GM12801 (cell line): ENCODE data around the gene USP48.

ENCODE experiments used
- TF ChIP-seq, protein P1 (sequence below): IDR thresholded peaks from one replicate; pipeline ENCODE4 v1.5.1; 2011; ENCODE audit warnings: control low read depth; ENCODE audit not compliant: insufficient read length; ENCODE audit errors: extremely low read depth

The USP48 gene

DNA sequence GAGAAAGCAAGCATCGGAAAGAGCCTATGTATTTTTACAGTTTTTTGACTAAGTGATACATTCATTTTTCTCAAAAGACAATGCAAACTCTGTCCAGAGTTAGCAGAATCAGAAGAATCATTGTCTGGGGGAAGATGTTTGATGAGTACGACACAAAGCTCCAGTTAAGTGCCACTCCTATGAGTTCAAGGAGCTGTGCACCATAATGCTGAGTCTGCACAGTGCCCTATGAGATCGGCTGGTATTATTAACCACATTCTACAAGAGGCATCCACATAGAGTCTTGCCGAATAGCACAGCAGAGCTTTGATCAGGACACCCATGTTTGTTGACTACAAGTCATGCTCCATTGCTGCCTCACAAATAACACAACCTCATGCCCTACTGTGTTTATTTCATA is 58.9 kb downstream of the USP48 start:
- TF ChIP-seq, protein P1, sequence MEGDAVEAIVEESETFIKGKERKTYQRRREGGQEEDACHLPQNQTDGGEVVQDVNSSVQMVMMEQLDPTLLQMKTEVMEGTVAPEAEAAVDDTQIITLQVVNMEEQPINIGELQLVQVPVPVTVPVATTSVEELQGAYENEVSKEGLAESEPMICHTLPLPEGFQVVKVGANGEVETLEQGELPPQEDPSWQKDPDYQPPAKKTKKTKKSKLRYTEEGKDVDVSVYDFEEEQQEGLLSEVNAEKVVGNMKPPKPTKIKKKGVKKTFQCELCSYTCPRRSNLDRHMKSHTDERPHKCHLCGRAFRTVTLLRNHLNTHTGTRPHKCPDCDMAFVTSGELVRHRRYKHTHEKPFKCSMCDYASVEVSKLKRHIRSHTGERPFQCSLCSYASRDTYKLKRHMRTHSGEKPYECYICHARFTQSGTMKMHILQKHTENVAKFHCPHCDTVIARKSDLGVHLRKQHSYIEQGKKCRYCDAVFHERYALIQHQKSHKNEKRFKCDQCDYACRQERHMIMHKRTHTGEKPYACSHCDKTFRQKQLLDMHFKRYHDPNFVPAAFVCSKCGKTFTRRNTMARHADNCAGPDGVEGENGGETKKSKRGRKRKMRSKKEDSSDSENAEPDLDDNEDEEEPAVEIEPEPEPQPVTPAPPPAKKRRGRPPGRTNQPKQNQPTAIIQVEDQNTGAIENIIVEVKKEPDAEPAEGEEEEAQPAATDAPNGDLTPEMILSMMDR = no peak

DNA sequence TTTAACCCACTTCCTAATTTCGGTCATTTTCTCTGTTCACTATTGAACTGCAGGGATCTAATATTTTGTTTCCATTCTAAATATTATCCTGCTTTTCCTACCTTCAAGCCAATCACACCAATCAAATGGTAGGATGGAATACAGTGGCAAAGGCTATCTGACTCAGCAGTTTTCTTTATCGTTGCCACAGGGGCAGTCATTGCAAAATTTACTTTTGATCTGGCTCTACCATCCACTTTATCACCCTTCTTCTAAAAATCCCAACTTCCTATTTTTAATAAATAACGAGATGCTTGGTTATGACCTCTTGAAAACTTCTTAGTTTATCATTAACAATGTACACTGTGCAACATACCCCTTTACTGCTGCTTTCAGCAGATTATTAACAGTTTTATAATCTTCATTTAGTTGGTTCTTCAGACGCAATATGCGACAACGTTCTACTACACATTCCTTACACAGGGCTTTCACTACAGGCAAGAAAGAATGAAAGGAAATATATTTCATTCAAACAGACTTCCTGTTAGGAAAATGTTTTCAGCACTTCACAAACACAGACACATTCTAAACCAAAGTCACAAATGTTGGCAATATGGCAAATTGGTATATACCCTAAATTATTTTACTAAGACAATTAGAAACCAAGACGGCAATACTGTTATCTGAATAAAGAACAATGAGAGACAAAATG is 61.5 kb downstream of the USP48 start:
- TF ChIP-seq, protein P1 = no peak

GRCh38 chr1:21716169-21716568 is 66.8 kb downstream of the USP48 start:
- TF ChIP-seq, protein P1 = no peak

DNA sequence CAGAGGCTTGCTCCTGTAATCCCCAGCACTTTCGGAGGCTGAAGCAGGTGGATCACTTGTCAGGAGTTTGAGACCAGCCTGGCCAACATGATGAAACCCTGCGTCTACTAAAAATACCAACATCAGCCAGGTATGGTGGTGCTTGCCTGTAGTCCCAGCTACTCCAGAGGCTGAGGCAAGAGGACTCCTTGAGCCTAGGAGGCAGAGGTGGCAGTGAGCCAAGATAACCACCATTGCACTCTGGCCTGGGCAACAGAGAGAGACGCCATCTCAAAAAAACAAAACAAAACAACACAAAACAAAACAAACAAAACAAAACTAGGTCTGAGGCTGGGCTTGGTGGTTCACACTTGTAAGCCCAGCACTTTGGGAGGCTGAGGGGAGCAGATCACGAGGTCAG is 75.1 kb downstream of the USP48 start:
- TF ChIP-seq, protein P1 = no peak

GRCh38 chr1:21707086-21707840 is 75.7 kb downstream of the USP48 start:
- TF ChIP-seq, protein P1 = no peak

DNA sequence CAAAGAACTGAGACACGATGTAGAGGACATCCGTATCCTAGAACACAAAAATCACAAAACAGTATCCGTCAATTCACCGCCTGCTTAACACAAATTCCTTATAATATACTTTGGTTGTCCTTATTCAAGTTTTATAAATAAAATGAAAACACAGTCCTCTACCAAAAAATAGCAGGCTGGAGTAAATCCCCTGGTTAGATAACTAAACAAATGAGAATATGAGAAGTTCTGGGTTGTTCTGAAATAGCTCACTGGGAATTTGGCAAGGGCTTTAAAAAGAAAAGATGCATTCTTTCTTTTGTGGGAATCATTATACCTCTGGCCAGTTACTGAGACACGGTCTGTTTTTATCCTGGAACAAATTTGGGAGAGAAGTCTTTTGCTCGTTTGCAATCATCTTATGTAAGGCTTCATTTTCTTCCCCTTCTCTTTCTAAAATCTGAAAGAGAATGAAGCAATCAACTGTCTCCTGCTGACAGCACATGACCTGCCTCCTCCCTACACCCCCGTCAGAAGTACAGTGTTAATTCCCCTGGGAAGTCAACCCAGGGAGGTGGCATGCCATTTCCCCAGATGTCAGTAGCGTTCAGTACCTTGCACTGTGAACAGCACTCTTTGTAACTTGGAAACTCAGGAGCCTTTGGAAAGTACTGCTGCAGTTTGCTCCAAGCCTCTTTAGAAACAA is 76.7 kb downstream of the USP48 start:
- TF ChIP-seq, protein P1 = no peak

DNA sequence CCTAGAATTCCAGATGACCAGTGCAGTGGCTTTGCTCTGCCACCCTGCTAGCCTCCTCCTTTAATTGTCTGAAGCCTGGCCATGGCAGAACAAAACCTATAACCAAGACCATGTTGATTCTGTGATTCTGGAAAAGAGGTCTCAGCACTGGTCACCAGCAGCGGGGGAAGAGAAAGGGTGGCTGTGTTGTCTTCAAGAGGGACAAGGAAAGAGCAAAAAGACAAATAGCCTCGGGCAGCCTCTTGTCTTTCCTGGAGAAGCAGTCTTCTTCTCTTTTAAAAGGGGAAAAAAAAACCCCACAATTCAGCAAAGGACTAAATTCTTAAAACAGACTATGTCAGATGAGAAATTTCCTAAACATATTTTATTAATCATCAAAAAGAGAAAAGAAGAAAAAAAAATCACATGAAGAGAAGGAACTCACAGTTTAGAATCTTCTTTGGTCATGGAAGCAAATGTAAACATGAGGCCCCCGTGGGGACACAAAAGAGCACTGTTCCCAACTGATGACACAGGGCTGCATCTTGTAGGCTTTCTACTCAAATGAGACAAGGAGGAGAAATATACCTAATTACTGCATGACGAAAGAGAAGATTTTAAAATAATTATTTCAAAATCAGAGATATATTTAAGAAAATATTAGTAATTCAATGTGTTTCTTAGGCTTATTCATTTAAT is 77.5 kb downstream of the USP48 start:
- TF ChIP-seq, protein P1 = no peak
